Astrocyte of the spinal cord (primary cell): Measurements from ENCODE around the gene BRWD1.

Source experiments
- DNase-seq: peaks from one replicate; pipeline ENCODE4 v3.0.0; 2011; ENCODE audit warnings: low read depth, low spot score
- H3K4me3 ChIP-seq: 2 replicates; pipeline ENCODE4 v1.5.1; 2011; ENCODE audit warnings: low read depth, mild to moderate bottlenecking, low read length, moderate library complexity
- in situ Hi-C: cut with HindIII; loops from 2 replicates; pipeline ENCODE4 v1.10.0; 2017; ENCODE audit warnings: low sequenced_read_pairs
- TF ChIP-seq, protein P1 (sequence below): IDR thresholded peaks from 2 replicates; pipeline ENCODE4 v1.5.1; 2012; ENCODE audit warnings: low read depth, mild to moderate bottlenecking, low read length, inconsistent platforms

Gene BRWD1

DNA sequence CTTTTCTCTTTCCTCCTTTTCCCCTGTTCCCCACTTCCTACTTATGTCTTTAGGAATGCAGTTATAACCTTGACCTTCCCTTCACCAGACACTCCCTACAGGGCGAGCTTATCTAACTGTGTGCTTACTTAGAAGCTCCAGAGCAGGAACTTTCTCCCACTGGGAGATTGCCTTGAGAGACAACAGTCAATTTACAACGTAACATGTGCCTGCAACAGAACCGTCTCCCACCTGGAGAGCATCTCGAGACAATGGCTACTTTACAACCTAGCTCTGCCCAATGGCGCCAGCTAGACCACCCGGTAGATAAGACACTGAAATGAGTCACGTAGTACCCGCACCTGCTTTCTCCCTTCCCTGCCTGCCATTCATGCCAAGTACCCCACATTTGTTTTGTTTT, 18.7 kb upstream of the BRWD1 start:
- TF ChIP-seq, protein P1, sequence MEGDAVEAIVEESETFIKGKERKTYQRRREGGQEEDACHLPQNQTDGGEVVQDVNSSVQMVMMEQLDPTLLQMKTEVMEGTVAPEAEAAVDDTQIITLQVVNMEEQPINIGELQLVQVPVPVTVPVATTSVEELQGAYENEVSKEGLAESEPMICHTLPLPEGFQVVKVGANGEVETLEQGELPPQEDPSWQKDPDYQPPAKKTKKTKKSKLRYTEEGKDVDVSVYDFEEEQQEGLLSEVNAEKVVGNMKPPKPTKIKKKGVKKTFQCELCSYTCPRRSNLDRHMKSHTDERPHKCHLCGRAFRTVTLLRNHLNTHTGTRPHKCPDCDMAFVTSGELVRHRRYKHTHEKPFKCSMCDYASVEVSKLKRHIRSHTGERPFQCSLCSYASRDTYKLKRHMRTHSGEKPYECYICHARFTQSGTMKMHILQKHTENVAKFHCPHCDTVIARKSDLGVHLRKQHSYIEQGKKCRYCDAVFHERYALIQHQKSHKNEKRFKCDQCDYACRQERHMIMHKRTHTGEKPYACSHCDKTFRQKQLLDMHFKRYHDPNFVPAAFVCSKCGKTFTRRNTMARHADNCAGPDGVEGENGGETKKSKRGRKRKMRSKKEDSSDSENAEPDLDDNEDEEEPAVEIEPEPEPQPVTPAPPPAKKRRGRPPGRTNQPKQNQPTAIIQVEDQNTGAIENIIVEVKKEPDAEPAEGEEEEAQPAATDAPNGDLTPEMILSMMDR = no peak
- DNase-seq = no peak
- no peak overlapping the region for H3K4me3 ChIP-seq
- in situ Hi-C loops = no loop called here

DNA sequence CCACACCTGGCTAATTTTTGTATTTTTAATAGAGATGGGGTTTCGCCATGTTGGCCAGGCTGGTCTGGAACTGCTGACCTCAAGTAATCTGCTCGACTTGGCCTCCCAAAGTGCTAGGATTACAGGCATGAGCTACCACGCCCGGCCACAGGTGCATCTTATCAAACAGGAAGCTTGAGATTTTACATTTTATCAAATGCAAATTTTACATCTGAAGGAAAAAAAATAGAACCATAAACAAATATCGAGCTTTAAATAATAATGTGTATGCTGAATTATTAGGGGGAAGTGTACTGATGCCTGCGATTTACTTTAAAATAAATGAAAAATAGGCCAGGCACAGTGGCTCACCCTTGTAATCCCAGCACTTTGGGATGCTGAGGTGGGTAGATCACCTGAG, 16.6 kb upstream of the BRWD1 start:
- DNase-seq = no peak
- no peak overlapping the region for H3K4me3 ChIP-seq
- in situ Hi-C loops = no loop called here
- TF ChIP-seq, protein P1 = no peak

- H3K4me3 ChIP-seq = no peak overlapping the region
- in situ Hi-C loops = no loop called here
- TF ChIP-seq, protein P1 = no peak
- DNase-seq = no peak
These were observed 14.3 kb upstream of the BRWD1 start for GRCh38 chr21:39327727-39328126.

DNA sequence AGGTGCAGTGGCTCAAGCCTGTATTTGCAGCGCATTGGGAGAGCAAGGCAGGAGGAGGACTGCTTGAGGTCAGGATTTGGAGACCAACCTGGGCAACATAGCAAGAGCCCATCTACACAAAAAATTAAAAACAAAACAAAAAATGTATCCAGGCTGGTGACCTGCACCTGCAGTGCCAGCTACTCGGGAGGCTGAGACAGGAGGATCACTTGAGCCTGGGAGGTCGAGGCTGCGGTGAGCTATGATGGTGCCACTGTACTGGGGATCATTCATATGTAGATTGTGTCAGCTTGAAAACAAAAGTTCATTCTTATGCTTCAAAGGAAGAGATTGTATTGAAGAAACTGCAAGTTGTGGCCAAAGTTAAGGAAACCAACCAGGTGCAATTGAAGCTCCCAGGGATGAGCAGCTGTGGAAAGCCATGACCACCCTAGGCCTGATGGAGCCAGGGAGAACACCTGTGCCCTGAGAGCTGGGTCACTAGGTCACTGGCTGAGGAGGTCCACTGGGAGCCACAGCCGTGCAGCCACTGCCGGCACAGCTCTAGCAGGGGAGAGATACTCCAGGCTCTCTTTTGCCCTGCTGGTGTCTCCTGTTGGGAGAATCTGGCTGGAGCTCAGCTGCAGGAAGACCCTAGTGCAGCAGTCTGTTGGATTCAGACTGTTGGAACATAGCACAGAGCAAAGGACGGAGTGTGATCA, 13.3 kb upstream of the BRWD1 start:
- TF ChIP-seq, protein P1 = no peak
- DNase-seq = no peak
- no peak overlapping the region for H3K4me3 ChIP-seq
- in situ Hi-C loops = no loop called here

DNA sequence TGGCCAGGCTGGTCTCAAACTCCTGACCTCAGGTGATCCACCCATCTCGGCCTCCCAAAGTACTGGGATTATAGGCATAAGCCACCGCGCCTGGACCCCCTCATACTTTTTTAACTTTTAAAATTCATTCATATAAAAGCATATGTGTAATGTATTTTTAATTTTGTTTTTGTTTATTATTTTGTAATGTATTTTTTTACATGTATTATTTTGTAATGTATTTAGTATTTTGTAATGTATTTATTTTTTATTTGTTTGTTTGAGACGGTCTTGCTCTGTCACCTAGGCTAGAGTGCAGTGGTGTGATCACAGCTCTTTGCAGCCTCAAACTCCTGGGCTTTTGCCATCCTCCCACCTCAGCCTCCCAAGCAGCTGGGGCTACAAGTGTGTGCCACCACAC, 12.0 kb upstream of the BRWD1 start:
- in situ Hi-C loops = no loop called here
- H3K4me3 ChIP-seq = no peak overlapping the region
- no peak for DNase-seq
- TF ChIP-seq, protein P1 = no peak

DNA sequence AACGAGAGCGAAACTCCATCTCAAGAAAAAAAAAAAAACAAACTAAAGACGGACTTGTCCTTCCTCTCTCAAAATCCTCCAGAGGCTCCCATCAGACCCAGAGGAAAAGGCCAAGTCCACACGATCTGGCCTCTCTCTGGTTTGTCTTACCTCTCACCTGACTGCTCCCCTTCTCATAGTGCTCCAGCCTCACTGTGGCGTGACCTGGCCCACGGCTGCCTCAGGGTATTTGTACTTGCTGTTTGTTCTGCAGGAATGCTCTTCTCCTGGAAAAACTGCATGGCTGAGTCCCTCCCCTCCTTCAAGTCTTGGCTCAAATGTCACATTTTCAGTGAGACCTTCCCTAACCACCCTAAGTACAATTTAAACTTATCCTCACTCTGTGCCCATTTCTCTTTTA, 8.0 kb upstream of the BRWD1 start:
- H3K4me3 ChIP-seq = no peak overlapping the region
- in situ Hi-C loops = no loop called here
- TF ChIP-seq, protein P1 = no peak
- DNase-seq = no peak

GRCh38 chr21:39319814-39320332, 6.4 kb upstream of the BRWD1 start:
- in situ Hi-C loops = no loop called here
- no peak overlapping the region for H3K4me3 ChIP-seq
- DNase-seq = no peak
- TF ChIP-seq, protein P1 = no peak
